ENCODE measurements around the gene TNFAIP8. TPM values are rescaled to one million over a fixed set of nuclear protein-coding genes. Genes with fewer than 3 reads are reported as not detected.

The TNFAIP8 gene
- total and polyA plus RNA-seq, 2 of the 13 experiments (the other 11 are each of a cell fraction or from before 2014, with no cell fraction given): 6.4 to 11.2 TPM

GRCh38 chr5:119361594-119362125, 5.8 kb downstream of the TNFAIP8 start:
- peaks cover 4% of the 10 kb centered on the region; the same call in 1 of the 2 replicates for H3K4me1 ChIP-seq (ENCODE audit: insufficient read depth, low read length)
- no peaks in the 10 kb centered on the region for H3K9me3 ChIP-seq (ENCODE audit: low read length)
- no peak overlapping the region for H3K4me2 ChIP-seq (ENCODE audit: low read depth, low read length)
- in situ Hi-C loops (cut with HindIII; ENCODE audit: extremely low pct_ligation_motif_present, low pct_unique_long_range_greater_than_20kb) (no loop called here), intact Hi-C loops (cut with micrococcal nuclease; ENCODE audit: unreplicated experiment) (no loop called here)
- H3K27ac ChIP-seq (ENCODE audit: extremely low read length, insufficient read depth, low read length): no peak overlapping the region
- no peaks in the 10 kb centered on the region for H3K27me3 ChIP-seq (ENCODE audit: control insufficient read depth in 1 of 2, insufficient read depth in 2 of 2, low read length in 2 of 2)
- no peak overlapping the region for H3K4me3 ChIP-seq (replicated peaks in 1 of 3; ENCODE audit: insufficient read depth in 1 of 3, low read depth in 2 of 3, low read length in 3 of 3)
- ChIA-PET POLR2A (no interaction called here), CTCF (ENCODE audit: low intra/inter-chr PET ratio, low total read pairs) (no interaction called here)
- no TSS peak for BruUV-seq (replicated peaks)
- 92% methylated on average over 1 of the region's 2 CpGs for WGBS (ENCODE audit: low lambda C conversion rate)
- no peaks in the 10 kb centered on the region for H3K36me3 ChIP-seq (replicated peaks in 1 of 2; ENCODE audit: control insufficient read depth in 1 of 2, insufficient read depth in 2 of 2, low read length in 2 of 2)
- ATAC-seq (no peak), FAIRE-seq (no peak), DNase-seq (ENCODE audit: low spot score) (no peak)
- H4K20me1 ChIP-seq (ENCODE audit: insufficient read depth, low read length): no peaks in the 10 kb centered on the region
- H2AFZ ChIP-seq (ENCODE audit: low read length): no peak overlapping the region
- TF ChIP-seq KLF9 (CRISPR knock-in tag; IDR thresholded peaks at IDR 0.05; ENCODE audit: low read depth): no peak
- TF ChIP-seq KDM3A (CRISPR knock-in tag; IDR thresholded peaks at IDR 0.05; ENCODE audit: low read depth): no peak
- no peak for TF ChIP-seq ZNF33B (CRISPR knock-in tag; IDR thresholded peaks at IDR 0.05)
- no peak for TF ChIP-seq ZNF362 (CRISPR knock-in tag; IDR thresholded peaks at IDR 0.05; ENCODE audit: borderline replicate concordance)
- no peak for TF ChIP-seq ZNF34 (CRISPR knock-in tag; IDR thresholded peaks at IDR 0.05; ENCODE audit: borderline replicate concordance)
- TF ChIP-seq NPAS2 (CRISPR knock-in tag; IDR thresholded peaks at IDR 0.05; ENCODE audit: borderline replicate concordance): no peak
- no peak for TF ChIP-seq LCORL (IDR thresholded peaks at IDR 0.05)
- TF ChIP-seq LCORL (CRISPR knock-in tag; IDR thresholded peaks at IDR 0.05): no peak
- no peak for TF ChIP-seq CEBPZ (IDR thresholded peaks at IDR 0.05; ENCODE audit: low read length)
- TF ChIP-seq HDAC6 (IDR thresholded peaks at IDR 0.05; ENCODE audit: low read depth, low read length): no peak
- TF ChIP-seq TGIF2 (CRISPR knock-in tag; IDR thresholded peaks at IDR 0.05): no peak
- TF ChIP-seq ARID5B (CRISPR knock-in tag; IDR thresholded peaks at IDR 0.05): no peak
- H3K9ac ChIP-seq (ENCODE audit: insufficient read depth, low read depth, low read length): no peak overlapping the region
- no peaks in the 10 kb centered on the region for H3K79me2 ChIP-seq (ENCODE audit: insufficient read depth, low read length)

Data from HepG2 (cell line).